WI38 (cell line): ENCODE measurements around the gene GPNMB.

Experiments
- H3K4me3 ChIP-seq: 2 replicates; pipeline ENCODE4 v1.5.1; 2011; ENCODE audit warnings: low read depth, mild to moderate bottlenecking, control low read depth, low read length
- CTCF ChIP-seq: IDR thresholded peaks from 2 replicates; pipeline ENCODE4 v1.5.1; 2012; ENCODE audit warnings: low read depth, mild to moderate bottlenecking, control low read depth, low read length

Gene GPNMB

DNA sequence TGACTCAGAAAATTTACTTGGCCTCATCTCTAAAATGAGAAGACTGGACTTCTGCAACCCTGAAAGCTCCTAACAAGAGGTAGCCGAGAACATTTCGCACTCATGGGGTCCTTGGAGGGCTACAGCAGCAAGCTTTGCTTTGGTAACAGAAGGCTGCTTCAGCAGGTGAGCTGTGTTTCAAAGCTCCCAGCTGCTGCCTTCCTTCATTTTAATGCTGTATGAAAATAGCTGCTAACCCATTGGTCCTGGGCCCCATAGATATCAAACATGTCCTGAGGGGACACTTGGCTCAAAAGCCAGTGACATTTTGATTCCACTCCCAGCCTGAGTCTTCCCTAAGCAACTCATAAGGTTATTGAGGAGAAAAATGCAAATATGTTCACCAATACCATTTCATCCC lies 38.3 kb downstream of the GPNMB start:
- H3K4me3 ChIP-seq, result no peak overlapping the region
- TF ChIP-seq CTCF, result no peak

- no peak for TF ChIP-seq CTCF
- H3K4me3 ChIP-seq, result no peak overlapping the region
Measured at GRCh38 chr7:23285657-23286646, 39.4 kb downstream of the GPNMB start.

DNA sequence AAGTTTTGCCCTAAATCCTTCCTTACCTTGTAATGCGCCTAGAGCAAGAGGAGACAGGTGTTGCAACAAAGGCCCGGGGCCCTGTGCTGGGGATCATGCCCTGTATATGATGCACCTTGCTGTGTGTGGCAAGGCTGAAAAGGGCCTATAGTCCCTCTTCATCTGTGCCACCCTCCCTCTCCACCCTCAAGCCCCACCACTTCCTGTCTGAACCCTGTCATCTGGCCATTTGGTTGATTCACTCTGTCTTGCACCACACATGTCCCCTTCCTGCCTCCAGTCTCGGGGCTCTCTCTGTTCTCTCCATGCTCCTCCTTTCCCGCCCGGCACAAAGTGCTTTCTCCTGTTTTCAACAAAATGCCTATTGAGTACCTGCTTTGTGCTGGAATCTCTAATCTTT lies 41.0 kb downstream of the GPNMB start:
- no peak for TF ChIP-seq CTCF
- H3K4me3 ChIP-seq, result no peak overlapping the region

DNA sequence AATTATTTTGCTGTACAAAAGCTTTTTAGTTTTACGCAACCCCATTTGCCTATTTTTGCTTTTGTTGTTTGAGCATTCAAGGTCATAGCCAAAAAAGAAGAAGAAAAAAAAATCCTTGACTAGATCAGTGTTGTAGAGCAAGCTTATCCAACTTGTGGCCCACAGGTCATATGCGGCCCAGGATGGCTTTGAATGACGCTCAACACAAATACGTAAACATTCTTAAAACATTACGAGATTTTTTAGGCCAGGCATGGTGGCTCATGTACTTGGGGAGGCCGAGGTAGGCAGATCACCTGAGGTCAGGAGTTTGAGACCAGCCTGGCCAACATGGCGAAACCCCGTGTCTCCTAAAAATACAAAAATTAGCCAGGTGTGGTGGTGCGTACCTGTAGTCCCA lies 44.4 kb downstream of the GPNMB start:
- no peak for TF ChIP-seq CTCF

DNA sequence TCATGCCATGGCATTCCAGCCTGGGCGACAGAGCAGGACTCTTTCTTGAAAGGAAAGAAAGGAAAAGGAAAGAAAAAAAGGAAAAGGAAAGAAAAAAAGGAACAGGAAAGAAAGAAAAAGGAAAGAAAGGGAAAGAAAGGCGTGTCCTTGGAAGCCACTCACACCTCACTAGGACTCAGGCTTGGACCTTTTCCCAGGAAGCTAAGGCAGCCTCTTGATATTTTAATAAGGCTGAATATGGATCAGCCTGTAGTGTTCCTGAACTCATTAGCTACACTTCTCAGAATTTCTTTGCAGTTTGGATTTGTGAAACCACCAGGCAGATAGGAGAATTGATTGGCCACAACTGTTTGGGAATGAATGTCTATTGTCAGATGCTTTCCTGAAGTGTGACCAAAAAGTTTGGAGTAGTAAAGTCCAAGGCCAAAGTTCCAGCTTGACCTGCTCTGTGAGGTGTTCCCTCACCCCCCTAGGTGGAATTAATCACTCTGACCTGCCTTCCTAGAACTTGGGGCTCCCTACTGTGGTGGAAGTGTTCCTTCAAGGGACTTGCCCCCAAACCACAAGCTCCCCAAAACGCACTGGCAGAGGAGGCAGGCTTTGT lies 45.5 kb downstream of the GPNMB start:
- no peak for TF ChIP-seq CTCF
- no peak overlapping the region for H3K4me3 ChIP-seq

More for the DNA sequence above, 44.4 kb downstream of the GPNMB start:
- H3K4me3 ChIP-seq, result no peak overlapping the region

GRCh38 chr7:23292623-23293022 lies 46.0 kb downstream of the GPNMB start:
- no peak for TF ChIP-seq CTCF
- H3K4me3 ChIP-seq, result no peak overlapping the region

- TF ChIP-seq CTCF, result no peak
- no peak overlapping the region for H3K4me3 ChIP-seq
Measured at GRCh38 chr7:23293500-23294073, 47.0 kb downstream of the GPNMB start.
